Esophagus squamous epithelium (tissue), 5 donors: Measurements from ENCODE around the gene ILKAP. TPM values are rescaled to one million over a fixed set of nuclear protein-coding genes. Genes with fewer than 3 reads are reported as not detected.

ENCODE experiments used
- DNase-seq: peaks from one replicate; lab custom pipeline; 2025; lab: John Stamatoyannopoulos, UW
- H3K27ac ChIP-seq, 4 donors: fragments of 200-600 bp; sonication (generic); one replicate each; pipeline ENCODE4 v1.5.1; 2016 to 2019; ENCODE audit warnings: mild to moderate bottlenecking in 1 of 4
- H3K27me3 ChIP-seq, 4 donors: fragments of 200-600 bp; sonication (generic); 1 replicate in 3 of 4; 2 replicates in 1 of 4; pipeline versions ENCODE4 v1.5.1 to v1.6.0; 2017 to 2021; ENCODE audit warnings: antibody characterized with exemption in 1 of 4
- H3K36me3 ChIP-seq, 3 donors: fragments of 200-600 bp; sonication (generic); one replicate each; pipeline ENCODE4 v1.5.1; 2016 to 2019
- H3K4me1 ChIP-seq, 3 donors: fragments of 200-600 bp; sonication (generic); one replicate each; pipeline ENCODE4 v1.5.1; 2017 to 2019
- H3K4me3 ChIP-seq, 4 donors: fragments of 200-600 bp; sonication (generic); 1 replicate in 3 of 4; 2 replicates in 1 of 4; pipeline ENCODE4 v1.5.1; 2016 to 2019; ENCODE audit warnings: mild to moderate bottlenecking in 2 of 4, moderate library complexity in 1 of 4
- H3K9me3 ChIP-seq, 3 donors: fragments of 200-600 bp; sonication (generic); one replicate each; pipeline ENCODE4 v1.5.1; 2016 to 2019
- CTCF ChIP-seq, 6 experiments: fragments of 450-650 bp in 4 of 6; fragments of 200-600 bp in 2 of 6; sonication (generic) in 2 of 6; IDR thresholded peaks; one replicate each; pipeline ENCODE4 v1.5.1; 2016 to 2019; ENCODE audit warnings: antibody characterized with exemption in 6 of 6, mild to moderate bottlenecking in 4 of 6, moderate library complexity in 4 of 6
- POLR2A ChIP-seq, 4 donors: fragments of 450-650 bp; IDR thresholded peaks; one replicate each; pipeline ENCODE4 v1.6.1; 2017; ENCODE audit warnings: antibody characterized with exemption in 4 of 4, mild to moderate bottlenecking in 4 of 4, moderate library complexity in 3 of 4
- WGBS, 2 donors: methylation state at CpG; one replicate each; pipeline ENCODE4 v1.1.5; 2018; 5-methylcytosine and 5-hydroxymethylcytosine counted together
- intact Hi-C: fragments of 100-400 bp; cut with DNase I; formaldehyde crosslinking; loops from one replicate; pipeline ENCODE4 v1.15.0; 2022
- total RNA-seq, 4 donors: library from RNA; depleted of rRNA; stranded (reverse); fragments of >200 nt; gene quantifications; one replicate each; pipeline ENCODE4 v1.1.0, GENCODE V29; 2016
- donor health status: DM: yes; HTN: yes; CAD: no.

The ILKAP gene
- total RNA-seq, 4 donors from 2014 or later, result 13.3 to 38.3 (median 20.7) TPM

GRCh38 chr2:238131761-238132462 is 71.6 kb downstream of the ILKAP start:
- intact Hi-C loops, result no loop called here
- peaks cover 0 to 15% (median 0%) of the 10 kb centered on the region in 3 donors for H3K4me1 ChIP-seq
- TF ChIP-seq CTCF (IDR thresholded peaks at IDR 0.05) (no peak), POLR2A (IDR thresholded peaks at IDR 0.05) (no peak)
- H3K36me3 ChIP-seq, result no peaks in the 10 kb centered on the region
- no peak overlapping the region for H3K27ac ChIP-seq
- H3K4me3 ChIP-seq, result no peak overlapping the region
- H3K9me3 ChIP-seq, result no peaks in the 10 kb centered on the region
- DNase-seq, result no peak
- H3K27me3 ChIP-seq, result peaks cover 0 to 4% (median 0%) of the 10 kb centered on the region in 4 donors
- 92% methylated on average over 5 to 8 of the region's 14 CpGs for WGBS, 2 donors

- no peak for TF ChIP-seq CTCF (IDR thresholded peaks at IDR 0.05)
- TF ChIP-seq POLR2A (IDR thresholded peaks at IDR 0.05), result no peak
- H3K36me3 ChIP-seq, result no peaks in the 10 kb centered on the region
- H3K4me3 ChIP-seq, result no peak overlapping the region
- H3K9me3 ChIP-seq, result no peaks in the 10 kb centered on the region
- DNase-seq, result no peak
- H3K27ac ChIP-seq, result no peak overlapping the region
- peaks cover 0 to 4% (median 0%) of the 10 kb centered on the region in 4 donors for H3K27me3 ChIP-seq
- H3K4me1 ChIP-seq, result peaks cover 0 to 16% (median 0%) of the 10 kb centered on the region in 3 donors
- 100% methylated on average over 3 of the region's 68 CpGs; no CpG with 5 or more reads in 1 of the 2 donors for WGBS, 2 donors
- intact Hi-C loops, result no loop called here
These were observed 72.5 kb downstream of the ILKAP start for GRCh38 chr2:238130696-238131628.

GRCh38 chr2:238130111-238130695 is 73.3 kb downstream of the ILKAP start:
- intact Hi-C loops, result no loop called here
- no peak for DNase-seq
- no peak overlapping the region for H3K27ac ChIP-seq
- H3K4me3 ChIP-seq, result no peak overlapping the region
- H3K4me1 ChIP-seq, result peaks cover 0 to 16% (median 0%) of the 10 kb centered on the region in 3 donors
- 90% methylated on average over 2 of the region's 28 CpGs; no CpG with 5 or more reads in 1 of the 2 donors for WGBS, 2 donors
- no peak for TF ChIP-seq POLR2A (IDR thresholded peaks at IDR 0.05)
- TF ChIP-seq CTCF (IDR thresholded peaks at IDR 0.05), result no peak
- H3K36me3 ChIP-seq, result no peaks in the 10 kb centered on the region
- H3K9me3 ChIP-seq, result no peaks in the 10 kb centered on the region
- H3K27me3 ChIP-seq, result peaks cover 0 to 4% (median 0%) of the 10 kb centered on the region in 4 donors

- DNase-seq, result no peak
- Histone ChIP-seq H3K4me3 (no peak overlapping the region), H3K4me1 (peaks cover 0 to 16% (median 0%) of the 10 kb centered on the region in 3 donors), H3K9me3 (no peaks in the 10 kb centered on the region), H3K36me3 (no peaks in the 10 kb centered on the region), H3K27me3 (peaks cover 0 to 4% (median 0%) of the 10 kb centered on the region in 4 donors), H3K27ac (no peak overlapping the region)
- TF ChIP-seq CTCF (IDR thresholded peaks at IDR 0.05) (no peak), POLR2A (IDR thresholded peaks at IDR 0.05) (no peak)
- intact Hi-C loops, result no loop called here
- 78 to 100% methylated on average over 1 to 9 of the region's 22 CpGs for WGBS, 2 donors
These were observed 74.1 kb downstream of the ILKAP start for GRCh38 chr2:238129166-238130010.
